HFFc6 (cell line): Measurements from ENCODE around the gene CYYR1. TPM values are rescaled to one million over a fixed set of nuclear protein-coding genes. Genes with fewer than 3 reads are reported as not detected.
A peak's percentile ranks its signal among the peaks of the same experiment; 100 is the strongest.

Experiments
- DNase-seq: peaks from one replicate; pipeline ENCODE4 v3.0.0-alpha.2; 2018
- H3K27ac Mint-ChIP-seq: 2 replicates; pipeline ENCODE4 v1.8.0; 2020; ENCODE audit warnings: mild to moderate bottlenecking, mixed read lengths
- H3K27me3 Mint-ChIP-seq: 2 replicates; pipeline ENCODE4 v1.8.0; 2021; ENCODE audit warnings: mild to moderate bottlenecking, moderate library complexity, mixed read lengths; ENCODE audit not compliant: insufficient read depth
- H3K36me3 Mint-ChIP-seq: 2 replicates; pipeline ENCODE4 v1.8.0; 2021; ENCODE audit warnings: low read depth, mixed read lengths
- H3K4me1 Mint-ChIP-seq: 2 replicates; pipeline ENCODE4 v1.8.0; 2020; ENCODE audit warnings: low read depth, mixed read lengths
- H3K4me3 Mint-ChIP-seq: 2 replicates; pipeline ENCODE4 v1.8.0; 2020; ENCODE audit warnings: mild to moderate bottlenecking, moderate library complexity, mixed read lengths
- H3K9me3 Mint-ChIP-seq: 2 replicates; pipeline ENCODE4 v1.8.0; 2020; ENCODE audit warnings: mild to moderate bottlenecking, mixed read lengths
- CTCF ChIP-seq: fragments of 200-600 bp; sonication (generic); IDR thresholded peaks from 2 replicates; pipeline ENCODE4 v1.5.0; 2021; ENCODE audit warnings: antibody characterized with exemption, mild to moderate bottlenecking
- total RNA-seq, 6 experiments: library from RNA; stranded (reverse); fragmentation: NEBNext Ultra II Directional; extraction: Animal tissue kit (Norgen Biotek cat#: 25700); gene quantifications; 2 replicates in 1 of 6; 3 replicates in 5 of 6; pipeline ENCODE4 v1.2.3, GENCODE V29; 2021

CYYR1 gene
- total RNA-seq, 6 experiments from 2014 or later: not detected

DNA sequence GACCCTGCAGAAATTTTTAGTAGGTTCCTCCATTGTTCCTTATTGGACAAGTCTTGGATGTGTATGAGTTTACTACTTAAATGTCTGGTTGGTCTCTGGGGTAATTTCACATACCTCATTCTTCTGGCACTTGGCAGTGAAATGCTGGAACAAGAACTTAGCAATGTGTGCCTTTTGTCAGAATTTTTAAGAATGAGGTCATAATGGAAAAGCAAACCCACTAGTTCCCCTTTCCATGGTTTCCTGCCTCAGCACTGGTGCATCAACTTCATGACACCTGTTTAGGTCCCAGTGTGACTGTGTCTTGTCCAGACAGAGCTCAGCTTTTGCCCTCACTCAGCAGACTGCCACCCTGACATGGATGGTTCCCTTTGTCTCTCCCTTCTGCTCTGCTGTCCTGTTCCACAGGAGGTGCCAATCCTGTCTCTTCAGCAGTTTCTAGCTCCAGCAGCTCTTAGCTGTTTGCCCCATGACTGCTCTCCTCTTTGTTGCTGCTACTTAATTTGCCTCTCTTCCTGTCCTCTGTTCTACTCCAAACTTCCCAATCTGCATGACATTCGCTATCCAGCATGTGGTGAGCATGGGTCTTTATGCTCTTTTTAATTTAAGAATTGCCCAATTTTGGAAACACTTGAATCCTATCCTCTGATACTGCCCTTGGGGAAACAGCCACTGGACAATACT is 135.6 kb downstream of the CYYR1 start:
- Mint-ChIP-seq H3K27me3 (no peaks in the 10 kb centered on the region), H3K4me3 (no peak overlapping the region), H3K27ac (no peak overlapping the region), H3K36me3 (no peaks in the 10 kb centered on the region), H3K9me3 (peaks cover 8% of the 10 kb centered on the region), H3K4me1 (no peaks in the 10 kb centered on the region)
- no peak for TF ChIP-seq CTCF
- DNase-seq: no peak

GRCh38 chr21:26433386-26433785 is 139.7 kb downstream of the CYYR1 start:
- DNase-seq: peak; percentile 17
- H3K27me3 Mint-ChIP-seq: peaks cover 4% of the 10 kb centered on the region; the same call in 1 of the 2 replicates
- H3K27ac Mint-ChIP-seq: no peak overlapping the region
- no peaks in the 10 kb centered on the region for H3K4me1 Mint-ChIP-seq
- no peak for TF ChIP-seq CTCF
- H3K4me3 Mint-ChIP-seq: no peak overlapping the region
- H3K9me3 Mint-ChIP-seq: no peaks in the 10 kb centered on the region
- H3K36me3 Mint-ChIP-seq: no peaks in the 10 kb centered on the region

DNA sequence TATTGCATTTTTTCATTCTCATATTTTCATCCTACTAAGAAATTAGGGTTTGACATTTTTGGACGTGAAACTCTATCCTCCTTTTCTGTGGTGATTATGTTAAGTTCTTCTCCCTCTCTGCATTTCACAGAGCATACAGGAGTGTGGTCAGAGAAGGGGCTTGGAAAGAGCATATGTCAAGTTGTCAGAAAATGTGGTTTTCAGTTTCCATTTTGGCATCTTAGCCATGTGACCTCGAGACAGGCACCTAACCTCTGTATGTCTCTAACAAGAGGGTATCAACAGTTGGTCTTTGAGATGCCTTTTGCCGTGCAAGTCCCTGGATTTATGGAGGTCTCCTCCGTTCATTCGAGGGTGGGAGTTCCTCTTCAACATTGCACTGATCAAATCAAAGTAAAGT is 140.7 kb downstream of the CYYR1 start:
- TF ChIP-seq CTCF: no peak
- Mint-ChIP-seq H3K27ac (no peak overlapping the region), H3K36me3 (no peaks in the 10 kb centered on the region), H3K4me3 (no peak overlapping the region), H3K9me3 (no peaks in the 10 kb centered on the region), H3K27me3 (peaks cover 4% of the 10 kb centered on the region; the same call in 1 of the 2 replicates), H3K4me1 (no peaks in the 10 kb centered on the region)
- no peak for DNase-seq

DNA sequence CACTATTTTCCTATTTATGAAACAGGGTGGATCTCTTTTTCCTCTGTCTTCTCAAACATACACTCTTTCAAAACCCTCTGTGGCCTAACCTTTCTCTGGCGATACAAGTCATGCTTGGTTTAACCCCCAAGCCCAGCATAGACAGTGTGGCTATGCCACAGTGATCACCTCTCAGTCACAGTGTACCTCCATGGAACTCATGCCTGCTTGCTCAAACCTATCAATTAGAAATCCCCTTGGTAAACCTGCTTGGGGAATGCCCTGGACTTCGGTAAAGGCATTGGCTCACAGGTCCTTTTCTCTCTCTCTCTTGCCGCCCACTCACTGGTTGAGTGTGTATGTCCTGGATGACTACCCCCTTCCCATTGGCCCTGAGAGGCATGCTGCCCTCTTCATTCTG is 147.5 kb downstream of the CYYR1 start:
- no peak for DNase-seq
- H3K27ac Mint-ChIP-seq: no peak overlapping the region
- H3K4me1 Mint-ChIP-seq: no peaks in the 10 kb centered on the region
- H3K4me3 Mint-ChIP-seq: no peak overlapping the region
- peaks cover 3% of the 10 kb centered on the region for H3K27me3 Mint-ChIP-seq
- TF ChIP-seq CTCF: no peak
- H3K36me3 Mint-ChIP-seq: no peaks in the 10 kb centered on the region
- H3K9me3 Mint-ChIP-seq: no peaks in the 10 kb centered on the region

DNA sequence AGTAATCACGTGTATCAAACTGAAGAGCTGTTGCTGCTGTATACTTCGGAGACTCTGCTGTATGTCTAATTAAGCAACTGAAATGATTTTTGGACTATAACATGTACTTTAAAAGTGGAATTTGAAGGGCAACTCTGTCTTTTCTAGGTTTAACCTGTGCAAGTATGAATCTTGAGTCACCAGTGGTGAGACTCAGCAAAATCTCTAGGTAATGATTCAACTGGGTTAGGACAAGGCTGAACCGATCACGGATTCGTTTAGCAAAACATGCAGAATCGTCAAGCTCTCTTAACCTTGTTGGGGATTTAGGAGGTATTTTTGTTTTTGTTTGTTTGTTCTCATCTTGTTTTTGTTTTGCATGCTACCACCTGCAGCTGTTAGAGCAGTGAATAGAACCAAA is 149.6 kb downstream of the CYYR1 start:
- Mint-ChIP-seq H3K4me1 (no peaks in the 10 kb centered on the region), H3K36me3 (no peaks in the 10 kb centered on the region), H3K27ac (no peak overlapping the region), H3K9me3 (no peaks in the 10 kb centered on the region), H3K27me3 (no peaks in the 10 kb centered on the region; the same call in 1 of the 2 replicates), H3K4me3 (no peak overlapping the region)
- DNase-seq: no peak
- TF ChIP-seq CTCF: no peak
